ENCODE results near the gene PYGO1. TPM values are rescaled to one million over a fixed set of nuclear protein-coding genes. Genes with fewer than 3 reads are reported as not detected.

PYGO1 gene
- total RNA-seq, 1 experiment from 2014 or later, result 8.9 TPM

DNA sequence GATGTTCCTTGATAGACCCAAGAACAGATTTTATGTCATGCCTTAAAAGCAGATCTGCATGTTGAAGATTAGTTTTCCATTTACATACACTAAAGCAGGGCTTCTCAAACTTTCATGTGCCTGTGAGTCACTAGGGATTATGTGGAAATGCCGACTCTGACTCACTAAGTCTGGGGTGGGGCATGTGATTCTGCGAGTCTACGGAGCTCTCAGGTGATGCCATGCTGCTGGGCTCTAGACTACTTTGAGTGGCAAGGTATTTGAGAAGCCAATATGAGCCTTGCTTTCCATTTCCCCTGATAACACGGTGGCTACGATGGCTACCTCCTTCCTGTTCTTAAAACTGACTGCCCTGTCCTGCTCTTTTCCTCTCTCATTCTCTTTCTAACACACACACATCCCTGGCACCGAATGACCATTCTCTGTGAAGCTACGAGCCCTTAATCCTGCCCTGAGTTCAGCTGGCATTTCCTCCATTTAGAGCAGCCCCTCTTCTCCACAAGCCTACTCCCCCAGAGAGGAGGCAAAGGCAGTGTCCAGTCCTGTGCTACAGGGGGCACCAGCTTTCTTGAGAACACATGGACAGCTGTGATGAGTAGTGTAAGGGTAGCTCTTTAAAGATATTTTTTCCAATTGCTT lies 39.7 kb upstream of the PYGO1 start:
- BruUV-seq (replicated peaks), result no TSS peak

DNA sequence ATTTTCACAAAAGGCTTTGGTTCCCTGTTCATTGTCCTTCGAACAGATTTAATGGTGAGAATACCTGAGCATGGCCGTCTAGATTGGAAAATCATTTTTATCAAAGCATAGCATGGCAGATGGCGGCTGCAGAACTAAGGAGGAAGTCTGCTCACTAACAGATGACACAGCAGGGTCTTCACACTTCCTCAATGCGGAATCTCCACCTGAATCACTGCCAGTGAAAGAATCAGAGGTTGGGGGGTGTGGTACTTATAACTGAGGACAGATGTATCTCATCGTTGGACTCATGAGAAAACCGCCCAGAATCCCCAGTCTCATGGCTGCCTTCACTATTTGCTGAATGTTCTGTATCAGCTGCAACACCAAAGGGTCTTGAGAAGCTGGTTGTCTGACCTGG lies 31.6 kb upstream of the PYGO1 start:
- Mint-ChIP-seq H3K27me3 (ENCODE audit: insufficient read depth, unreplicated experiment) (no peaks in the 10 kb centered on the region), H3K27ac (ENCODE audit: unreplicated experiment) (no peak overlapping the region), H3K9me3 (ENCODE audit: unreplicated experiment) (no peaks in the 10 kb centered on the region), H3K4me3 (ENCODE audit: unreplicated experiment) (no peak overlapping the region), H3K36me3 (ENCODE audit: insufficient read depth, unreplicated experiment) (no peaks in the 10 kb centered on the region), H3K4me1 (ENCODE audit: low read depth, unreplicated experiment) (no peaks in the 10 kb centered on the region)
- TF ChIP-seq, protein P1, sequence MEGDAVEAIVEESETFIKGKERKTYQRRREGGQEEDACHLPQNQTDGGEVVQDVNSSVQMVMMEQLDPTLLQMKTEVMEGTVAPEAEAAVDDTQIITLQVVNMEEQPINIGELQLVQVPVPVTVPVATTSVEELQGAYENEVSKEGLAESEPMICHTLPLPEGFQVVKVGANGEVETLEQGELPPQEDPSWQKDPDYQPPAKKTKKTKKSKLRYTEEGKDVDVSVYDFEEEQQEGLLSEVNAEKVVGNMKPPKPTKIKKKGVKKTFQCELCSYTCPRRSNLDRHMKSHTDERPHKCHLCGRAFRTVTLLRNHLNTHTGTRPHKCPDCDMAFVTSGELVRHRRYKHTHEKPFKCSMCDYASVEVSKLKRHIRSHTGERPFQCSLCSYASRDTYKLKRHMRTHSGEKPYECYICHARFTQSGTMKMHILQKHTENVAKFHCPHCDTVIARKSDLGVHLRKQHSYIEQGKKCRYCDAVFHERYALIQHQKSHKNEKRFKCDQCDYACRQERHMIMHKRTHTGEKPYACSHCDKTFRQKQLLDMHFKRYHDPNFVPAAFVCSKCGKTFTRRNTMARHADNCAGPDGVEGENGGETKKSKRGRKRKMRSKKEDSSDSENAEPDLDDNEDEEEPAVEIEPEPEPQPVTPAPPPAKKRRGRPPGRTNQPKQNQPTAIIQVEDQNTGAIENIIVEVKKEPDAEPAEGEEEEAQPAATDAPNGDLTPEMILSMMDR (IDR thresholded peaks at IDR 0.05; ENCODE audit: insufficient read depth in 1 of 2, low read depth in 1 of 2, low read length in 1 of 2, severe bottlenecking in 1 of 2, unreplicated experiment in 1 of 2), result no peak
- CTCF ChIA-PET, result no interaction called here
- H3K36me3 ChIP-seq (ENCODE audit: control insufficient read depth, insufficient read depth, low read length), result peaks cover 2% of the 10 kb centered on the region; the same call in 1 of the 2 replicates
- no peaks in the 10 kb centered on the region for H3K27me3 ChIP-seq (replicated peaks; ENCODE audit: control insufficient read depth, insufficient read depth, low read length)
- POLR2A ChIA-PET, result no interaction called here
- H3K9me3 ChIP-seq, result no peaks in the 10 kb centered on the region
- H3K4me1 ChIP-seq, result no peaks in the 10 kb centered on the region; the same call in 1 of the 2 replicates
- DNase-seq, result no peak
- no peak overlapping the region for H3K4me3 ChIP-seq (ENCODE audit: low read depth, low read length)
- BruUV-seq (replicated peaks), result no TSS peak
- intact Hi-C loops (cut with micrococcal nuclease; ENCODE audit: unreplicated experiment), result no loop called here

More for the DNA sequence above, 39.7 kb upstream of the PYGO1 start:
- ChIA-PET CTCF (interaction anchor here (0.8 to 1.1 kb wide), 2 partner anchors 10 to 11 kb away, joined by 3 to 6 read pairs; no protein-coding TSS in a partner anchor), POLR2A (interaction anchor here (0.6 kb wide), 1 partner anchor 117 kb away, joined by 6 read pairs; no protein-coding TSS in a partner anchor)
- Histone ChIP-seq H3K4me3 (ENCODE audit: low read depth, low read length) (no peak overlapping the region), H3K36me3 (ENCODE audit: control insufficient read depth, insufficient read depth, low read length) (peaks cover 2% of the 10 kb centered on the region; the same call in 1 of the 2 replicates), H3K27me3 (replicated peaks; ENCODE audit: control insufficient read depth, insufficient read depth, low read length) (no peaks in the 10 kb centered on the region), H3K4me1 (no peaks in the 10 kb centered on the region), H3K9me3 (no peaks in the 10 kb centered on the region)
- TF ChIP-seq, protein P1 (IDR thresholded peaks at IDR 0.05; ENCODE audit: insufficient read depth in 1 of 2, low read depth in 1 of 2, low read length in 1 of 2, severe bottlenecking in 1 of 2, unreplicated experiment in 1 of 2), result no peak
- Mint-ChIP-seq H3K4me3 (ENCODE audit: unreplicated experiment) (no peak overlapping the region), H3K27ac (ENCODE audit: unreplicated experiment) (no peak overlapping the region), H3K9me3 (ENCODE audit: unreplicated experiment) (no peaks in the 10 kb centered on the region), H3K4me1 (ENCODE audit: low read depth, unreplicated experiment) (no peaks in the 10 kb centered on the region), H3K36me3 (ENCODE audit: insufficient read depth, unreplicated experiment) (peaks cover 12% of the 10 kb centered on the region), H3K27me3 (ENCODE audit: insufficient read depth, unreplicated experiment) (no peaks in the 10 kb centered on the region)
- DNase-seq, result peak in 1 of 2 experiments; percentile 19
- intact Hi-C loops (cut with micrococcal nuclease; ENCODE audit: unreplicated experiment), result no loop called here

DNA sequence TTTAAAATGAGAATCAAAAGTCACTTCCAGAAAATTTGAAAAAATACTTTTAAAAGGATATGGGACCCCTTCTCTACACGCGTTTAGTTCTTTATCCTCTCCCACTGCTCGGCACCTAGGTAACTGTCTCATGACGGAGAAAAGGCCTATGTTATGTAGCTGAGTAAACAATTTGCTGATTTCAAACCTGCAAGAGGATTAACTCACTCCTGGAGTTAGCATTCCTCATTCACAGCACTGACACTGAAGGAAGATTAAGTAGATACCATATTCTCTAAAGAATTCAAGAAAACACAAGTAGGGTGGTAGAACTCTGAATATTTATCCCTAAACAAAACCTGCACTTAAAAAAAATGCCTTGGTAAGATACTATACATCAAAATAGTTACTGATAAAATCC lies 30.2 kb upstream of the PYGO1 start:
- Histone ChIP-seq H3K4me1 (no peaks in the 10 kb centered on the region; the same call in 1 of the 2 replicates), H3K27me3 (replicated peaks; ENCODE audit: control insufficient read depth, insufficient read depth, low read length) (no peaks in the 10 kb centered on the region), H3K9me3 (no peaks in the 10 kb centered on the region), H3K36me3 (ENCODE audit: control insufficient read depth, insufficient read depth, low read length) (no peaks in the 10 kb centered on the region), H3K4me3 (ENCODE audit: low read depth, low read length) (no peak overlapping the region)
- no peaks in the 10 kb centered on the region for H3K4me1 Mint-ChIP-seq (ENCODE audit: low read depth, unreplicated experiment)
- no peaks in the 10 kb centered on the region for H3K27me3 Mint-ChIP-seq (ENCODE audit: insufficient read depth, unreplicated experiment)
- DNase-seq, result no peak
- H3K4me3 Mint-ChIP-seq (ENCODE audit: unreplicated experiment), result no peak overlapping the region
- no peaks in the 10 kb centered on the region for H3K9me3 Mint-ChIP-seq (ENCODE audit: unreplicated experiment)
- ChIA-PET POLR2A (no interaction called here), CTCF (no interaction called here)
- TF ChIP-seq, protein P1 (IDR thresholded peaks at IDR 0.05; ENCODE audit: insufficient read depth in 1 of 2, low read depth in 1 of 2, low read length in 1 of 2, severe bottlenecking in 1 of 2, unreplicated experiment in 1 of 2), result no peak
- intact Hi-C loops (cut with micrococcal nuclease; ENCODE audit: unreplicated experiment), result no loop called here
- no TSS peak for BruUV-seq (replicated peaks)
- H3K27ac Mint-ChIP-seq (ENCODE audit: unreplicated experiment), result no peak overlapping the region
- peaks cover 9% of the 10 kb centered on the region for H3K36me3 Mint-ChIP-seq (ENCODE audit: insufficient read depth, unreplicated experiment)
